Fibroblast of pulmonary artery (primary cell): ENCODE results near the gene IAH1.

Source experiments
- DNase-seq: peaks from one replicate; pipeline ENCODE4 v3.0.0-alpha.2; 2010; ENCODE audit warnings: low read depth
- H3K4me3 ChIP-seq: replicated peaks from 2 replicates; pipeline ENCODE4 v1.5.1; 2011; ENCODE audit warnings: low read depth, mild to moderate bottlenecking, control low read depth, low read length, moderate library complexity
- CTCF ChIP-seq: IDR thresholded peaks from 2 replicates; pipeline ENCODE4 v1.5.1; 2011; ENCODE audit warnings: mild to moderate bottlenecking, control low read depth, low read length, inconsistent platforms; ENCODE audit errors: missing control alignments

IAH1 gene

GRCh38 chr2:9462886-9463697 lies 11.3 kb upstream of the IAH1 start:
- TF ChIP-seq CTCF = no peak

GRCh38 chr2:9463698-9464034 lies 10.7 kb upstream of the IAH1 start:
- no peak for DNase-seq
- no peak overlapping the region for H3K4me3 ChIP-seq
- no peak for TF ChIP-seq CTCF

More at GRCh38 chr2:9462886-9463697, 11.3 kb upstream of the IAH1 start:
- DNase-seq = no peak
- H3K4me3 ChIP-seq = no peak overlapping the region

GRCh38 chr2:9465170-9465569 lies 9.2 kb upstream of the IAH1 start:
- DNase-seq = no peak
- no peak for TF ChIP-seq CTCF

GRCh38 chr2:9466147-9466683 lies 8.1 kb upstream of the IAH1 start:
- no peak for DNase-seq
- TF ChIP-seq CTCF = no peak
- H3K4me3 ChIP-seq = no peak overlapping the region

More at GRCh38 chr2:9465170-9465569, 9.2 kb upstream of the IAH1 start:
- no peak overlapping the region for H3K4me3 ChIP-seq

GRCh38 chr2:9467687-9468086 lies 6.7 kb upstream of the IAH1 start:
- DNase-seq = no peak
- no peak overlapping the region for H3K4me3 ChIP-seq
- no peak for TF ChIP-seq CTCF

GRCh38 chr2:9471206-9471605 lies 3.1 kb upstream of the IAH1 start:
- DNase-seq = no peak
- no peak for TF ChIP-seq CTCF
- H3K4me3 ChIP-seq = no peak overlapping the region

GRCh38 chr2:9472511-9472910 lies 1.8 kb upstream of the IAH1 start:
- TF ChIP-seq CTCF = no peak
- no peak for DNase-seq
- no peak overlapping the region for H3K4me3 ChIP-seq
